ENCODE measurements around the gene ATP11B.

The ATP11B gene

DNA sequence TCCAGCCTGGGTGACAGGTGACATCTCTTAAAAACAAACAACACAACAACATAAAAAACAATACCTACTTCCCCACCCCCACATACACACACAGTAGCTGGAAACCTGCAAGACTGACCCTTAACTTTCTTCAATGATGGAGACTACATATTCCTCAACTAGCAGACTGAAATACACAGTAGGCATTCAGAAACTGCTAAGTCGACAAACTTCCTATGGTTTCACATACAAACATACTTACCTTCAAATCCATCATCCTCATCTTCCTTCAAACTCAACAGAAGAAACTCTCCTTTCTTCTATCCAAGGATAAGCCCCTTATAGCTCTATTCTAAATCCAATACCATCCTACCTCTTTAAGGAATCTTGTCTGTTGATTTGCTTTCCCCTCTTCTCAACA is 156.4 kb downstream of the ATP11B start:
- DNase-seq (ENCODE audit: low read depth in 2 of 2), result no peak

DNA sequence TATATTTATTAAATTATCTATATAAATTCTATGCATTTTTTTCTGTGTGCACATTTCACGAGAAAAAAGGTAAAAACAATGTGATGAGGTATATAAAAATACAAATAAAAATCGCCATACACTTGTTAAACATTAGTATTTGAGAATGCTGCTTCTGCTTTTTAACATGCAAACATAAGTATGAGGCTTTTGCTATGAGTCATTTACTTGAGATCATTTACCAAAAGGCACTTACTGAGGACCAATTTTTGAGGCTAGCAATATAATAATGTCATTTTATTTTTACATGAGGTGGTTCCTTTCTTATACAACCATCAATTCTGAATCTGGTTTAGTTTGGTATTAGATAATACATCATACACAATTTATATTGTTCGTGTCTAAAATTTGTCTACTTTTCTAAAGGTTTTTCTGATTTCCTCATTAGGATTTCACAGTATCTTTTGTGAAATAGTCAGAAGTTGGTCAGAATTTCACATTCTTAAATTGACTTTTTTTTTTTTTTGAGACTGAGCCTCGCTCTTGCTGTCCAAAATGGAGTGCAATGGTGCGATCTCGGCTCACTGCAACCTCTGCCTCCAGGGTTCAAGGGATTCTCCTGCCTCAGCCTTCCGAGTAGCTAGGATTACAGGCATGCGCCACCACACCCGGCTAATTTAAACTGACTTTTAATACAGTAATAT is 161.4 kb downstream of the ATP11B start:
- DNase-seq (ENCODE audit: low read depth in 2 of 2), result no peak

GRCh38 chr3:182957226-182957625 is 163.9 kb downstream of the ATP11B start:
- DNase-seq (ENCODE audit: low read depth in 2 of 2), result no peak

DNA sequence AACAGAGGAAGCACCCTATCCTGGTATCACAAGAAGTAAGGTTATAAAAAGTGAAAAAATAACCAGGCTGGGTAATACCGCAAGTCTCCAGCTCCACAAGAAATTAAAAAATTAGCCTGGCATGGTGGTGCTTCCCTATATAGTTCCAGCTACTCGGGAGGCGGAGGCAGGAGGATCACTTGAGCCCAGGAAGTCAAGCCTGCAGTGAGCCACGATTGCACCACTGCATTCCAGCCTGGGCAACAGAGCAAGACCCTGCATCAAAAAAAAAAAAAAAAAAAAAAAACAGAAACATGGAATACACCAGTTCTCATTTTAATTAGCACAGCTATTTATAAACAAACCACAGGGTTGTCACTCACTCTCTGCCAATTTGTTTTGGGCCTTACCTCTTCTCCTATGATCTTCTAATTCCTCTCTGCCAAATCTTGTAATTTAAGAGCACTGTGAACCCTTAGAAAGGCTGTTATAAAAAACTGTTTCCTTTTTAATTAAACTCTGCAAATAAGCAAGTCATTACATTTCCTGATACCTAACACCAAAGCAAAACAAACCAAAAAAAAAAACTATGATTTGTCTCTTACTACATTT is 164.5 kb downstream of the ATP11B start:
- no peak for DNase-seq (ENCODE audit: low read depth in 2 of 2)

- DNase-seq (ENCODE audit: low read depth in 2 of 2), result no peak
These were observed 166.4 kb downstream of the ATP11B start for GRCh38 chr3:182959474-182960350.

DNA sequence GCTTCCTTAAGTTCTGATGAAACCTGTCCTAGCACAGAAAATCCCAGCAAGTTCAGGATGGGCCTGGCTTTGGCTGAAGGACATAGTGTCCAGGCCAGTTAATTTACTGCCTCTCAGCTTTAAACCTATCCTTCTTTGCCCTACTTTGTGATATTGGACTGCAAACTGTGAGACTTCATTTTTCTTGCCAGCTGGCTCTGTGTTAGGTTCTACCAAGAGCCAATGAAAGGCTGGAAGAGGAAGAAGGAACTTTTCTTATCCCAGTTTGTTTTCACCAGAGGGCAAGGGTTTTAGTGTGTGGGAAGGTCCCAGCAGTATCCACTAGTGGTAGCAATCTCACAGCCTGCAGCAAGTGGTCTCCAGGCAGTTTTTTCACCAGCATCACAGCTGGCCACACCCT is 168.9 kb downstream of the ATP11B start:
- DNase-seq (ENCODE audit: low read depth in 2 of 2), result no peak

GRCh38 chr3:182964179-182964578 is 170.9 kb downstream of the ATP11B start:
- no peak for DNase-seq (ENCODE audit: low read depth in 2 of 2)

- no peak for DNase-seq (ENCODE audit: low read depth in 2 of 2)
These were observed 172.6 kb downstream of the ATP11B start for GRCh38 chr3:182965861-182966366.

- no peak for DNase-seq (ENCODE audit: low read depth in 2 of 2)
These were observed 174.2 kb downstream of the ATP11B start for GRCh38 chr3:182967218-182968204.

DNA sequence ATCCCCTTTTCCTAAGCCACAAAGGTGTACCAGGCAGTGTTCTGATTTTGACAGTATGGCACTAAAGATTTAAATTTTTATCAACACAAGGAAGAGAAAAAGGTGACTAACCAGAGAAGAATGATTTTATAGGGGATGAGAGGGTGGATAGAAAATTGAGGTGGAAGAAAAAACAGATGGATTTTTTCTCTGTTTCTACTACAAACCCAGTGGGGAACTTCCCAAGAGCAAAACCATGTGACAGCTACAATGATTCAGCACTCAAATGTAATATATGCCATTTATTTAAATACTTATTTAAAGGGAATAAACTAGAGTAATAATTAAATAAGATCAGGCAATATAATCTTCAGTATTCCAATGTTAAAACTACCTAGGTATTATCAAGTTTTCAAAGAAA is 176.0 kb downstream of the ATP11B start:
- DNase-seq (ENCODE audit: low read depth in 2 of 2), result no peak

- no peak for DNase-seq (ENCODE audit: low read depth in 2 of 2)
These were observed 176.5 kb downstream of the ATP11B start for GRCh38 chr3:182969853-182970252.

GRCh38 chr3:182970811-182971418 is 177.6 kb downstream of the ATP11B start:
- DNase-seq (ENCODE audit: low read depth in 2 of 2), result no peak

Data from stimulated activated CD4-positive, alpha-beta T cell treated with anti-CD3 and anti-CD28 coated beads, Interleukin-12 subunit alpha, Interleukin-12 subunit beta, amount 100 ng/mL, for 24 hours (primary cell).